Loucy (cell line): Measurements from ENCODE around the gene PHB1.
"Not testable (repeated sequence)": the region's sequence is repeated elsewhere in the genome, so short reads cannot be mapped to it uniquely, and the experiment has no call there.

Experiments used
- H2AFZ ChIP-seq: fragments of 200-600 bp; sonication (generic); 2 replicates; pipeline ENCODE4 v1.6.0; 2016; ENCODE audit warnings: antibody characterized with exemption, mild to moderate bottlenecking, low read length, moderate library complexity
- H3F3A ChIP-seq: fragments of 200-600 bp; 2 replicates; pipeline ENCODE4 v1.6.0; 2016; ENCODE audit warnings: antibody characterized with exemption, low read depth, mild to moderate bottlenecking
- H3K27me3 ChIP-seq: fragments of 200-600 bp; sonication (generic); 2 replicates; pipeline ENCODE4 v1.6.1; 2014; ENCODE audit warnings: low read length, mild to moderate bottlenecking; ENCODE audit not compliant: insufficient read depth, poor library complexity, severe bottlenecking
- H3K36me3 ChIP-seq: fragments of 200-600 bp; sonication (generic); 2 replicates; pipeline ENCODE4 v1.6.1; 2016; ENCODE audit warnings: low read length; ENCODE audit not compliant: insufficient read depth
- H3K4me1 ChIP-seq: fragments of 200-600 bp; sonication (generic); 2 replicates; pipeline ENCODE4 v1.5.1; 2014; ENCODE audit warnings: low read length, mild to moderate bottlenecking; ENCODE audit not compliant: insufficient read depth, poor library complexity, severe bottlenecking
- H3K4me2 ChIP-seq: fragments of 200-600 bp; sonication (generic); 2 replicates; pipeline ENCODE4 v1.6.0; 2014; ENCODE audit warnings: antibody characterized with exemption, low read length, low read depth, mild to moderate bottlenecking; ENCODE audit not compliant: poor library complexity, severe bottlenecking
- H3K4me3 ChIP-seq: fragments of 200-600 bp; sonication (generic); 2 replicates; pipeline ENCODE4 v1.5.1; 2014; ENCODE audit warnings: low read length, mild to moderate bottlenecking, mixed read lengths; ENCODE audit not compliant: poor library complexity, severe bottlenecking
- H3K79me2 ChIP-seq: fragments of 200-600 bp; sonication (generic); 2 replicates; pipeline ENCODE4 v1.6.1; 2014; ENCODE audit warnings: low read length; ENCODE audit not compliant: insufficient read depth
- H3K9ac ChIP-seq: fragments of 200-600 bp; sonication (generic); 2 replicates; pipeline ENCODE4 v1.6.0; 2014; ENCODE audit warnings: mild to moderate bottlenecking, low read depth, low read length, moderate library complexity; ENCODE audit not compliant: poor library complexity, severe bottlenecking
- H3K9me2 ChIP-seq: fragments of 200-600 bp; sonication (generic); replicated peaks from 2 replicates; pipeline ENCODE4 v1.6.1; 2016; ENCODE audit warnings: low read depth, low read length, mixed read lengths
- H3K9me3 ChIP-seq: fragments of 200-600 bp; sonication (generic); 2 replicates; pipeline ENCODE4 v1.6.1; 2014; ENCODE audit warnings: mild to moderate bottlenecking, antibody characterized with exemption, low read length, low read depth; ENCODE audit not compliant: insufficient read depth
- H4K20me1 ChIP-seq: fragments of 200-600 bp; sonication (generic); 2 replicates; pipeline ENCODE4 v1.6.0; 2014; ENCODE audit warnings: antibody characterized with exemption, low read length, mild to moderate bottlenecking; ENCODE audit not compliant: insufficient read depth, poor library complexity, severe bottlenecking
- CTCF ChIP-seq: fragments of 200-600 bp; sonication (generic); conservative IDR thresholded peaks from 2 replicates; pipeline ENCODE4 v1.5.1; 2014; ENCODE audit warnings: mild to moderate bottlenecking, antibody characterized with exemption, low read length
- EZH2phosphoT487 ChIP-seq: fragments of 200-600 bp; IDR thresholded peaks from 2 replicates; pipeline ENCODE4 v1.6.1; 2018; ENCODE audit warnings: antibody characterized with exemption, mild to moderate bottlenecking, moderate library complexity, borderline replicate concordance

Gene PHB1

GRCh38 chr17:49369760-49370159 lies 44.9 kb downstream of the PHB1 start:
- H3K4me1 ChIP-seq: peaks cover 9% of the 10 kb centered on the region
- no peaks in the 10 kb centered on the region for H4K20me1 ChIP-seq
- TF ChIP-seq EZH2phosphoT487 (no peak), CTCF (no peak)
- H3F3A ChIP-seq: no peaks in the 10 kb centered on the region
- H3K36me3 ChIP-seq: no peaks in the 10 kb centered on the region
- no peaks in the 10 kb centered on the region for H3K79me2 ChIP-seq
- no peak overlapping the region for H3K4me3 ChIP-seq
- no peak overlapping the region for H3K4me2 ChIP-seq
- no peaks in the 10 kb centered on the region for H3K9me2 ChIP-seq
- H3K9ac ChIP-seq: no peak overlapping the region
- H3K9me3 ChIP-seq: no peaks in the 10 kb centered on the region
- no peak overlapping the region for H2AFZ ChIP-seq
- no peaks in the 10 kb centered on the region for H3K27me3 ChIP-seq

- Histone ChIP-seq H3K4me3 (no peak overlapping the region), H3K9me2 (no peaks in the 10 kb centered on the region), H3K79me2 (no peaks in the 10 kb centered on the region), H3K4me1 (peaks cover 9% of the 10 kb centered on the region), H3K9ac (no peak overlapping the region), H3F3A (no peaks in the 10 kb centered on the region), H3K27me3 (no peaks in the 10 kb centered on the region), H2AFZ (no peak overlapping the region), H3K9me3 (no peaks in the 10 kb centered on the region), H4K20me1 (no peaks in the 10 kb centered on the region), H3K4me2 (no peak overlapping the region), H3K36me3 (no peaks in the 10 kb centered on the region)
- TF ChIP-seq EZH2phosphoT487 (no peak), CTCF (no peak)
These were observed 45.6 kb downstream of the PHB1 start for GRCh38 chr17:49369089-49369488.

GRCh38 chr17:49365667-49366066 lies 49.0 kb downstream of the PHB1 start:
- no peaks in the 10 kb centered on the region for H3K36me3 ChIP-seq
- peaks cover 5% of the 10 kb centered on the region for H4K20me1 ChIP-seq
- H3K4me3 ChIP-seq: no peak overlapping the region
- no peak overlapping the region for H3K4me2 ChIP-seq
- H3F3A ChIP-seq: no peaks in the 10 kb centered on the region
- H3K79me2 ChIP-seq: peaks cover 4% of the 10 kb centered on the region
- H3K4me1 ChIP-seq: peaks cover 19% of the 10 kb centered on the region
- no peaks in the 10 kb centered on the region for H3K27me3 ChIP-seq
- H3K9me3 ChIP-seq: no peaks in the 10 kb centered on the region
- H3K9ac ChIP-seq: no peak overlapping the region
- TF ChIP-seq EZH2phosphoT487 (no peak), CTCF (peak; percentile 65)
- no peaks in the 10 kb centered on the region for H3K9me2 ChIP-seq
- H2AFZ ChIP-seq: no peak overlapping the region

- not testable (repeated sequence) for H2AFZ ChIP-seq, H3K9me3 ChIP-seq, H3K36me3 ChIP-seq, H4K20me1 ChIP-seq, H3K79me2 ChIP-seq, H3K4me3 ChIP-seq, H3K9me2 ChIP-seq, H3K9ac ChIP-seq, H3K27me3 ChIP-seq, H3K4me2 ChIP-seq, H3F3A ChIP-seq
- H3K4me1 ChIP-seq: peaks cover 23% of the 10 kb centered on the region
These were observed 49.6 kb downstream of the PHB1 start for GRCh38 chr17:49365126-49365525.
